HepG2 (cell line): ENCODE results near the gene STUM. TPM values are rescaled to one million over a fixed set of nuclear protein-coding genes. Genes with fewer than 3 reads are reported as not detected.

Experiments
- ATAC-seq: fragments of 200-7000 bp; cut with Tn5 transposase; 3 replicates; pipeline ENCODE4 v1.9.1; 2020; ENCODE audit warnings: mild to moderate bottlenecking, moderate library complexity
- BruUV-seq: library from RNA; stranded (reverse); fragments of 400-500 nt; replicated peaks from 2 replicates; lab custom pipeline; 2021; lab: Mats Ljungman, UMichigan
- CTCF ChIA-PET: fragments of 300-600 bp; formaldehyde crosslinking; extraction: SDS; loops from one replicate; lab custom pipeline; 2021; ENCODE audit warnings: low total read pairs, inconsistent platforms, low intra/inter-chr PET ratio; lab: Yijun Ruan, JAX
- POLR2A ChIA-PET: fragments of 350-600 bp; sonication (Branson Sonifier 250); formaldehyde crosslinking; loops from one replicate; lab custom pipeline; 2020; ENCODE audit warnings: antibody characterized with exemption, inconsistent platforms; lab: Yijun Ruan, JAX
- DNase-seq: peaks from one replicate; pipeline ENCODE4 v3.0.0-alpha.2; 2015; ENCODE audit warnings: low spot score
- FAIRE-seq: peaks from 3 replicates; lab custom pipeline; 2011; peaks lifted over from hg19 to GRCh38; lab: Jason Lieb, UNC
- H2AFZ ChIP-seq: one replicate; pipeline ENCODE4 v1.6.1; 2011; ENCODE audit warnings: low read length, inconsistent platforms
- H3K27ac ChIP-seq: fragments of 300-600 bp; 3 replicates; pipeline ENCODE4 v1.8.0; 2011; ENCODE audit warnings: mixed run types, mild to moderate bottlenecking, mixed read lengths, low read length, inconsistent platforms; ENCODE audit not compliant: insufficient read depth; ENCODE audit errors: extremely low read length
- H3K27me3 ChIP-seq, 2 experiments: fragments of 200-600 bp in 1 of 2; 2 replicates in 1 of 2; 3 replicates in 1 of 2; pipeline versions ENCODE4 v1.6.0 to v1.8.0; 2011; ENCODE audit warnings: low read length in 2 of 2, mild to moderate bottlenecking in 2 of 2, moderate library complexity in 2 of 2, inconsistent platforms in 1 of 2; ENCODE audit not compliant: insufficient read depth in 2 of 2, control insufficient read depth in 1 of 2
- H3K36me3 ChIP-seq, 2 experiments: fragments of 200-600 bp in 1 of 2; replicated peaks in 1 of 2; 2 replicates in 1 of 2; 3 replicates in 1 of 2; pipeline versions ENCODE4 v1.5.1 to v1.8.0; 2011; ENCODE audit warnings: low read length in 2 of 2, inconsistent platforms in 1 of 2; ENCODE audit not compliant: insufficient read depth in 2 of 2, control insufficient read depth in 1 of 2
- H3K4me1 ChIP-seq: 2 replicates; pipeline ENCODE4 v1.5.1; 2012; ENCODE audit warnings: low read length, inconsistent platforms; ENCODE audit not compliant: insufficient read depth
- H3K4me2 ChIP-seq: 2 replicates; pipeline ENCODE4 v1.6.0; 2011; ENCODE audit warnings: low read depth, low read length, inconsistent platforms
- H3K4me3 ChIP-seq, 3 experiments: fragments of 200-600 bp in 1 of 3; sonication (generic), shearing (Covaris generic) in 1 of 3; replicated peaks in 1 of 3; 2 replicates each; pipeline ENCODE4 v1.5.1; 2011 to 2016; ENCODE audit warnings: low read length in 3 of 3, inconsistent platforms in 2 of 3, low read depth in 2 of 3, mild to moderate bottlenecking in 2 of 3, control low read depth in 1 of 3, mixed read lengths in 1 of 3; ENCODE audit not compliant: insufficient read depth in 1 of 3
- H3K79me2 ChIP-seq: one replicate; pipeline ENCODE4 v1.6.1; 2011; ENCODE audit warnings: low read length, inconsistent platforms; ENCODE audit not compliant: insufficient read depth
- H3K9ac ChIP-seq: 2 replicates; pipeline ENCODE4 v1.6.0; 2011; ENCODE audit warnings: mild to moderate bottlenecking, low read depth, low read length, inconsistent platforms; ENCODE audit not compliant: insufficient read depth
- H3K9me3 ChIP-seq: 2 replicates; pipeline ENCODE4 v1.5.1; 2012; ENCODE audit warnings: mild to moderate bottlenecking, low read length
- H4K20me1 ChIP-seq: 2 replicates; pipeline ENCODE4 v1.6.0; 2011; ENCODE audit warnings: inconsistent platforms, mild to moderate bottlenecking, low read length, moderate library complexity; ENCODE audit not compliant: insufficient read depth
- CENPX ChIP-seq: sonication (generic); formaldehyde crosslinking; IDR thresholded peaks from 2 replicates; pipeline ENCODE4 v1.9.0; 2021; ENCODE audit warnings: mild to moderate bottlenecking, missing genetic modification reagents, moderate library complexity
- NCOA2 ChIP-seq: sonication (generic); formaldehyde crosslinking; IDR thresholded peaks from 2 replicates; pipeline ENCODE4 v1.8.0; 2022; ENCODE audit warnings: inconsistent platforms
- ZBTB20 ChIP-seq: sonication (generic); formaldehyde crosslinking; IDR thresholded peaks from 2 replicates; pipeline ENCODE4 v1.8.1; 2023; ENCODE audit warnings: missing genetic modification reagents, low read depth, mild to moderate bottlenecking, borderline replicate concordance
- ZNF225 ChIP-seq: sonication (generic); formaldehyde crosslinking; IDR thresholded peaks from 2 replicates; pipeline ENCODE4 v1.4.0; 2020; ENCODE audit warnings: mild to moderate bottlenecking, missing genetic modification reagents
- ZNF619 ChIP-seq: sonication (generic); formaldehyde crosslinking; IDR thresholded peaks from 2 replicates; pipeline ENCODE4 v1.4.0; 2020; ENCODE audit warnings: mild to moderate bottlenecking, missing genetic modification reagents
- ZNF766 ChIP-seq: sonication (generic); formaldehyde crosslinking; IDR thresholded peaks from 2 replicates; pipeline ENCODE4 v1.5.0; 2020; ENCODE audit warnings: missing genetic modification reagents, borderline replicate concordance
- WGBS: methylation state at CpG from one replicate; pipeline ENCODE4 v1.1.6; 2017; ENCODE audit warnings: low lambda C conversion rate; 5-methylcytosine and 5-hydroxymethylcytosine counted together
- in situ Hi-C: cut with HindIII; loops from 2 replicates; pipeline ENCODE4 v1.10.0; 2017; ENCODE audit warnings: low pct_unique_long_range_greater_than_20kb; ENCODE audit not compliant: extremely low pct_ligation_motif_present
- intact Hi-C: fragments of 100-400 bp; cut with micrococcal nuclease; formaldehyde crosslinking; loops from one replicate; pipeline ENCODE4 v1.10.0; 2022; ENCODE audit not compliant: unreplicated experiment
- polyA plus RNA-seq, 8 experiments: library from polyadenylated mRNA; depleted of rRNA in 3 of 8; stranded (reverse) in 7 of 8; unstranded in 1 of 8; fragments of >200 nt; fragmentation: Illumina TruSeq in 4 of 8; extraction: Trizol in 4 of 8; gene quantifications; 2 replicates each; pipeline versions ENCODE4 v1.2.1 to v1.2.3, GENCODE V29; 2011 to 2016; ENCODE audit warnings: low read depth in 4 of 8, missing spikeins in 1 of 8, mixed read lengths in 1 of 8; ENCODE audit not compliant: insufficient read depth in 1 of 8
- total RNA-seq, 5 experiments: library from RNA; depleted of rRNA; stranded (reverse); fragments of >200 nt; fragmentation: Illumina TruSeq; extraction: Trizol; gene quantifications; 2 replicates each; pipeline ENCODE4 v1.2.3, GENCODE V29; 2016; ENCODE audit warnings: low read depth in 1 of 5
- TF ChIP-seq, protein P1 (sequence below): sonication (generic); formaldehyde crosslinking; IDR thresholded peaks from 2 replicates; pipeline ENCODE4 v1.4.0; 2020; ENCODE audit warnings: missing genetic modification reagents
- TF ChIP-seq, protein P2 (sequence below): sonication (generic); formaldehyde crosslinking; IDR thresholded peaks from 2 replicates; pipeline ENCODE4 v1.4.0; 2020; ENCODE audit warnings: mild to moderate bottlenecking, missing genetic modification reagents

Gene STUM
- total and polyA plus RNA-seq, 2 of the 13 experiments (the other 11 are each of a cell fraction or from before 2014, with no cell fraction given), result not detected

DNA sequence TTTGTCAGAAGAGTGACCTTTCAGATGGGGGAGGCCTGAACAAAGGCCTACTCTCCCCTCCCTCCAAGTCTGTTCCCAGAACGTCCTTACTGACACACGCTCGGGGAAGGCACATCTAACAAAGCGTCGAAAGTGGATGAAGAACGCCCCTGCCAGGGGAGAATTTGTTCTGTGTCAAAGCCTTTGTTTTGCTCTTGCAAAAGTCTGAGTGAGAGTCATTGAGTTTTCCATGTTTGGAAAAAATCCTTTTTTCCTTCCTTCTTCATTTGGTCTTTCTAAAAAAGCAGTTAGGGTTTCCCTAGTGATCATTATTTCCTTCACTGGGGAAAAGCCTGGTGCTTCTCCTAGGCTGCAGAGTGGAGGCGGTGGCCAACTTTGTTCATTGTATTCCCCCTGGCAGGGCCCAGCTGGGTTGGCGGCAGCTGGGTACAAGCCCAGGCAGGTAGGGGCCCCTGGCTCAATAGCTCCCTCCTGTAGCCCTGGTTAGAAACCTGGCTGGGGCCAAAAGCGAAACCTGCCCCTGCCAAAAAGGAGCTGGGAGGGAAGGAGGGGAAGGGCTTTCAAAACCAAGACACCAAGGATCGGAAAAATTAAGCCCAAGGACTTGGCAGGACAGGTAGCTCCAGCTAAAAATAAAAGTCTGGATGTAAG lies 109.5 kb downstream of the STUM start:
- in situ Hi-C loops (no loop called here), intact Hi-C loops (no loop called here)
- BruUV-seq, result no TSS peak
- ATAC-seq, result no peak
- ChIA-PET POLR2A (no interaction called here), CTCF (no interaction called here)
- Histone ChIP-seq H2AFZ (no peak overlapping the region), H3K4me3 (no peak overlapping the region), H4K20me1 (no peaks in the 10 kb centered on the region), H3K79me2 (no peaks in the 10 kb centered on the region), H3K27ac (no peak overlapping the region), H3K27me3 (peaks cover 10 to 69% of the 10 kb centered on the region in 2 experiments; a peak in 4 of 5 replicates), H3K4me2 (no peak overlapping the region)
- no peak for DNase-seq
- no peak for FAIRE-seq
- 48% methylated on average over 10 of the region's 10 CpGs for WGBS
- no peak for TF ChIP-seq CENPX (CRISPR knock-in tag)
- TF ChIP-seq ZNF619 (CRISPR knock-in tag), result no peak
- TF ChIP-seq ZNF225 (CRISPR knock-in tag), result no peak
- TF ChIP-seq, protein P1, sequence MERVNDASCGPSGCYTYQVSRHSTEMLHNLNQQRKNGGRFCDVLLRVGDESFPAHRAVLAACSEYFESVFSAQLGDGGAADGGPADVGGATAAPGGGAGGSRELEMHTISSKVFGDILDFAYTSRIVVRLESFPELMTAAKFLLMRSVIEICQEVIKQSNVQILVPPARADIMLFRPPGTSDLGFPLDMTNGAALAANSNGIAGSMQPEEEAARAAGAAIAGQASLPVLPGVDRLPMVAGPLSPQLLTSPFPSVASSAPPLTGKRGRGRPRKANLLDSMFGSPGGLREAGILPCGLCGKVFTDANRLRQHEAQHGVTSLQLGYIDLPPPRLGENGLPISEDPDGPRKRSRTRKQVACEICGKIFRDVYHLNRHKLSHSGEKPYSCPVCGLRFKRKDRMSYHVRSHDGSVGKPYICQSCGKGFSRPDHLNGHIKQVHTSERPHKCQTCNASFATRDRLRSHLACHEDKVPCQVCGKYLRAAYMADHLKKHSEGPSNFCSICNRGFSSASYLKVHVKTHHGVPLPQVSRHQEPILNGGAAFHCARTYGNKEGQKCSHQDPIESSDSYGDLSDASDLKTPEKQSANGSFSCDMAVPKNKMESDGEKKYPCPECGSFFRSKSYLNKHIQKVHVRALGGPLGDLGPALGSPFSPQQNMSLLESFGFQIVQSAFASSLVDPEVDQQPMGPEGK, result no peak
- TF ChIP-seq ZNF766 (CRISPR knock-in tag), result no peak
- TF ChIP-seq, all 625 proteins: peak for 0
- no peaks in the 10 kb centered on the region for H3K9me3 ChIP-seq
- no peaks in the 10 kb centered on the region for H3K36me3 ChIP-seq
- H3K9ac ChIP-seq, result no peak overlapping the region
- H3K4me1 ChIP-seq, result no peaks in the 10 kb centered on the region

DNA sequence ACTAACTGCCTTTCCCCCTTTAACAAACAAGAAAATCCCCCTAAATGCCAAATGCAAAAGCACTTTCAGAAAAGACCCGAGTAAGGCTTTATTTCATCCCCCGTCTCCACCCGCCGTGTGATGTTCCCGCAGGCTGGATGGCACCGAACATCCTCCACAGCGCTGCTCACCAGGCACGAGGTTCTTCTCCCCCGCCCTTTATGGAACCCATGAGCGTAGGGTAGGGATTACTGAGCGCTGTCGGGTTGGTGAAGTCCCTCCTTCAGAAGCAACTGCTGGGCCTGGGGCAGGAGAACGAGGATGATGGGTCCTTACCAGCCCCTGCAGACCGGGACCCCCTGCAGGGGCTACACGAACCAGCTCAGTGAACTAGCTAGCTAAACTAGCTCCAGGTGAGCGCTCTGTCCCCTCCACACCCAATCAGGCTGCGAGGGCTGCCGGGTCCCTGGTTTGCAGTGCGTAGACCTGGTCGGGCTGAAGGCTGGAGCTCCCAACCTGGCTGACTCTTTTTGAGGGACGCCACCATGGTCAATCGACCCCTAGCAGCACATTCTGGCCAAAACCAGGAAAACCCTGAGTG lies 110.1 kb downstream of the STUM start:
- Histone ChIP-seq H3K9ac (no peak overlapping the region), H3K9me3 (no peaks in the 10 kb centered on the region), H3K36me3 (no peaks in the 10 kb centered on the region), H3K27ac (no peak overlapping the region), H3K4me1 (no peaks in the 10 kb centered on the region), H3K4me2 (no peak overlapping the region), H3K27me3 (peaks cover 8 to 71% of the 10 kb centered on the region in 2 experiments; a peak in 4 of 5 replicates), H3K79me2 (no peaks in the 10 kb centered on the region), H3K4me3 (no peak overlapping the region), H4K20me1 (no peaks in the 10 kb centered on the region), H2AFZ (no peak overlapping the region)
- BruUV-seq, result no TSS peak
- ChIA-PET POLR2A (no interaction called here), CTCF (no interaction called here)
- DNase-seq, result no peak
- no peak for ATAC-seq
- in situ Hi-C loops (no loop called here), intact Hi-C loops (no loop called here)
- FAIRE-seq, result no peak
- WGBS, result 48% methylated on average over 16 of the region's 22 CpGs
- TF ChIP-seq ZBTB20 (no peak), NCOA2 (no peak)
- TF ChIP-seq, protein P2, sequence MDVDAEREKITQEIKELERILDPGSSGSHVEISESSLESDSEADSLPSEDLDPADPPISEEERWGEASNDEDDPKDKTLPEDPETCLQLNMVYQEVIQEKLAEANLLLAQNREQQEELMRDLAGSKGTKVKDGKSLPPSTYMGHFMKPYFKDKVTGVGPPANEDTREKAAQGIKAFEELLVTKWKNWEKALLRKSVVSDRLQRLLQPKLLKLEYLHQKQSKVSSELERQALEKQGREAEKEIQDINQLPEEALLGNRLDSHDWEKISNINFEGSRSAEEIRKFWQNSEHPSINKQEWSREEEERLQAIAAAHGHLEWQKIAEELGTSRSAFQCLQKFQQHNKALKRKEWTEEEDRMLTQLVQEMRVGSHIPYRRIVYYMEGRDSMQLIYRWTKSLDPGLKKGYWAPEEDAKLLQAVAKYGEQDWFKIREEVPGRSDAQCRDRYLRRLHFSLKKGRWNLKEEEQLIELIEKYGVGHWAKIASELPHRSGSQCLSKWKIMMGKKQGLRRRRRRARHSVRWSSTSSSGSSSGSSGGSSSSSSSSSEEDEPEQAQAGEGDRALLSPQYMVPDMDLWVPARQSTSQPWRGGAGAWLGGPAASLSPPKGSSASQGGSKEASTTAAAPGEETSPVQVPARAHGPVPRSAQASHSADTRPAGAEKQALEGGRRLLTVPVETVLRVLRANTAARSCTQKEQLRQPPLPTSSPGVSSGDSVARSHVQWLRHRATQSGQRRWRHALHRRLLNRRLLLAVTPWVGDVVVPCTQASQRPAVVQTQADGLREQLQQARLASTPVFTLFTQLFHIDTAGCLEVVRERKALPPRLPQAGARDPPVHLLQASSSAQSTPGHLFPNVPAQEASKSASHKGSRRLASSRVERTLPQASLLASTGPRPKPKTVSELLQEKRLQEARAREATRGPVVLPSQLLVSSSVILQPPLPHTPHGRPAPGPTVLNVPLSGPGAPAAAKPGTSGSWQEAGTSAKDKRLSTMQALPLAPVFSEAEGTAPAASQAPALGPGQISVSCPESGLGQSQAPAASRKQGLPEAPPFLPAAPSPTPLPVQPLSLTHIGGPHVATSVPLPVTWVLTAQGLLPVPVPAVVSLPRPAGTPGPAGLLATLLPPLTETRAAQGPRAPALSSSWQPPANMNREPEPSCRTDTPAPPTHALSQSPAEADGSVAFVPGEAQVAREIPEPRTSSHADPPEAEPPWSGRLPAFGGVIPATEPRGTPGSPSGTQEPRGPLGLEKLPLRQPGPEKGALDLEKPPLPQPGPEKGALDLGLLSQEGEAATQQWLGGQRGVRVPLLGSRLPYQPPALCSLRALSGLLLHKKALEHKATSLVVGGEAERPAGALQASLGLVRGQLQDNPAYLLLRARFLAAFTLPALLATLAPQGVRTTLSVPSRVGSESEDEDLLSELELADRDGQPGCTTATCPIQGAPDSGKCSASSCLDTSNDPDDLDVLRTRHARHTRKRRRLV (CRISPR knock-in tag), result no peak
